Tibial artery (tissue), 4 donors: Measurements from ENCODE around the gene TEAD1.

Source experiments
- DNase-seq, 2 donors: peaks; one replicate each; pipeline ENCODE4 v3.0.0-alpha.2; 2019
- H3K27ac ChIP-seq, 2 donors: fragments of 200-600 bp; sonication (generic) in 1 of 2; 1 replicate in 1 of 2; 2 replicates in 1 of 2; pipeline ENCODE4 v1.5.1; 2018 to 2019; ENCODE audit warnings: mild to moderate bottlenecking in 1 of 2
- H3K27me3 ChIP-seq, 2 donors: fragments of 200-600 bp; sonication (generic) in 1 of 2; one replicate each; pipeline versions ENCODE4 v1.5.1 to v1.6.0; 2016 to 2019
- H3K36me3 ChIP-seq, 3 donors: fragments of 200-600 bp; sonication (generic) in 2 of 3; one replicate each; pipeline ENCODE4 v1.5.1; 2016 to 2019; ENCODE audit warnings: mild to moderate bottlenecking in 2 of 3
- H3K4me1 ChIP-seq, 4 donors: fragments of 200-600 bp; sonication (generic) in 2 of 4; 1 replicate in 3 of 4; 2 replicates in 1 of 4; pipeline ENCODE4 v1.5.1; 2016 to 2019
- H3K4me3 ChIP-seq, 2 donors: fragments of 200-600 bp; sonication (generic) in 1 of 2; 1 replicate in 1 of 2; 2 replicates in 1 of 2; pipeline ENCODE4 v1.5.1; 2018 to 2019; ENCODE audit warnings: mild to moderate bottlenecking in 2 of 2
- H3K9me3 ChIP-seq, 3 donors: fragments of 200-600 bp; sonication (generic) in 1 of 3; one replicate each; pipeline ENCODE4 v1.5.1; 2016 to 2019
- intact Hi-C: fragments of 100-400 bp; cut with DNase I; formaldehyde crosslinking; loops from one replicate; pipeline ENCODE4 v1.15.0; 2023; ENCODE audit warnings: low total_unique reads
- TF ChIP-seq, protein P1 (sequence below), 2 experiments: fragments of 200-600 bp in 1 of 2; fragments of 450-650 bp in 1 of 2; IDR thresholded peaks; one replicate each; pipeline ENCODE4 v1.5.1; 2017 to 2019; ENCODE audit warnings: antibody characterized with exemption in 2 of 2, mild to moderate bottlenecking in 1 of 2, moderate library complexity in 1 of 2

Gene TEAD1

DNA sequence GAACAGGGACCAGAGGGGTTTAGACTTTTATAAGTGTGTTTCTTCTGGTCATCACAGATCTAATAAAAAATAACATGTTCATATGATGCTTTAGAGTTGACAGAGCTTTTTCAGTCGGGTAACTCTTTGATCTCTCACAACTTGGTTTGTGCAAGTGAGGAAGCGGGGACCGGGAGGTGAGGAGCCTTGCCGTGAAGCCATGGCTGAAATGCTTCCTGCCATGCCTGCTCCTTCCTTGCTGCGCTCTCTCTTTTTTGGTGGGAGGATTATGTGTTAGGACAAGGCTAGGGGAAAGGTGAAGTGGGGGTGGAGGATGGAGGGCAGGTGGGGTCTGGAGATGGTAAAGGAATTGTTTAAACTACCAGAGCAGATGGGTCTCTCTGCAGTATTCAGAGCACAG, 23.8 kb downstream of the TEAD1 start:
- no peak overlapping the region for H3K4me3 ChIP-seq
- no peaks in the 10 kb centered on the region for H3K36me3 ChIP-seq
- no peaks in the 10 kb centered on the region for H3K9me3 ChIP-seq
- no peak for DNase-seq
- TF ChIP-seq, protein P1, sequence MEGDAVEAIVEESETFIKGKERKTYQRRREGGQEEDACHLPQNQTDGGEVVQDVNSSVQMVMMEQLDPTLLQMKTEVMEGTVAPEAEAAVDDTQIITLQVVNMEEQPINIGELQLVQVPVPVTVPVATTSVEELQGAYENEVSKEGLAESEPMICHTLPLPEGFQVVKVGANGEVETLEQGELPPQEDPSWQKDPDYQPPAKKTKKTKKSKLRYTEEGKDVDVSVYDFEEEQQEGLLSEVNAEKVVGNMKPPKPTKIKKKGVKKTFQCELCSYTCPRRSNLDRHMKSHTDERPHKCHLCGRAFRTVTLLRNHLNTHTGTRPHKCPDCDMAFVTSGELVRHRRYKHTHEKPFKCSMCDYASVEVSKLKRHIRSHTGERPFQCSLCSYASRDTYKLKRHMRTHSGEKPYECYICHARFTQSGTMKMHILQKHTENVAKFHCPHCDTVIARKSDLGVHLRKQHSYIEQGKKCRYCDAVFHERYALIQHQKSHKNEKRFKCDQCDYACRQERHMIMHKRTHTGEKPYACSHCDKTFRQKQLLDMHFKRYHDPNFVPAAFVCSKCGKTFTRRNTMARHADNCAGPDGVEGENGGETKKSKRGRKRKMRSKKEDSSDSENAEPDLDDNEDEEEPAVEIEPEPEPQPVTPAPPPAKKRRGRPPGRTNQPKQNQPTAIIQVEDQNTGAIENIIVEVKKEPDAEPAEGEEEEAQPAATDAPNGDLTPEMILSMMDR (IDR thresholded peaks at IDR 0.05): no peak
- peaks cover 2 to 39% (median 28%) of the 10 kb centered on the region in 4 donors for H3K4me1 ChIP-seq
- intact Hi-C loops: loop anchor here (10.0 kb wide), 1 partner anchor 623 kb away; no protein-coding TSS in a partner anchor
- no peaks in the 10 kb centered on the region for H3K27me3 ChIP-seq
- no peak overlapping the region for H3K27ac ChIP-seq

DNA sequence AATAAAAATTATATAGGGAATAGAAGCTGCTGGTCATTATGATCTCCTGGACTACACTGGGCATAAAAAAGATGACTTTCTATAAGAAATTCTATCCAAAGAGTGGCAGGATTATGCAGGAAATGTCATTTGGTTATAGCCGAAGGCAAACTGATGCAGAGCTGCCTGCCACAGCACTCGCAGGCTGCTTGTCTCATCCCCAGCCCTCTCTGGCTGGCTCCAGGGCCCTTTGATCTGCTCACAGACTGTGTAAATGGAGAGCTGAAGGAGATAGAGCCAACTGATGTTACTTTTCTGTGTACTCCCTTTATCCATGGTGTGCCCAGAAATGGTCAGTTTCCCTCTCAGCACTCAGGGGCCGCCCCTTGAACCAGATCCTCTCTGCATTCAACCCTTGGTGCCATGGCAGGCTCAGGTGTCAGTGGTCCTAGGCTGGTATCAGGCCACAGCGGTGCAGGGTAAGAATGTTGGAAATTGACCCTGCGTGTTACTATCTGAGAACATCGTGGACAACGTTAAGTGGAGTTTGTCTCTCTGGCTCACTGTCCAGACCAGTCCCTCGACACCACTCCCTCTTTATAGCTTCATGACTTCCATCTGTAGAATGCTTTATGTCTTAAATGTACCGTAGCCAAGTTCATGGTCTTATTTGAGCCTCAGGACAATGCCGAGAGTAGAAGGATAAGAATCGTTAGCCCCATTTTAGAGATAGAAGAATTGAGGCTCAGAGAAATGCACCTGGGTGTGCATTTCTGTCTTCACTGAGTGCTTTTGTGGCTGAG, 27.8 kb downstream of the TEAD1 start:
- no peak for DNase-seq
- peaks cover 0 to 29% (median 6%) of the 10 kb centered on the region in 4 donors for H3K4me1 ChIP-seq
- intact Hi-C loops: no loop called here
- no peaks in the 10 kb centered on the region for H3K36me3 ChIP-seq
- TF ChIP-seq, protein P1 (IDR thresholded peaks at IDR 0.05): no peak
- no peaks in the 10 kb centered on the region for H3K9me3 ChIP-seq
- H3K27me3 ChIP-seq: no peaks in the 10 kb centered on the region
- no peak overlapping the region for H3K4me3 ChIP-seq
- no peak overlapping the region for H3K27ac ChIP-seq

DNA sequence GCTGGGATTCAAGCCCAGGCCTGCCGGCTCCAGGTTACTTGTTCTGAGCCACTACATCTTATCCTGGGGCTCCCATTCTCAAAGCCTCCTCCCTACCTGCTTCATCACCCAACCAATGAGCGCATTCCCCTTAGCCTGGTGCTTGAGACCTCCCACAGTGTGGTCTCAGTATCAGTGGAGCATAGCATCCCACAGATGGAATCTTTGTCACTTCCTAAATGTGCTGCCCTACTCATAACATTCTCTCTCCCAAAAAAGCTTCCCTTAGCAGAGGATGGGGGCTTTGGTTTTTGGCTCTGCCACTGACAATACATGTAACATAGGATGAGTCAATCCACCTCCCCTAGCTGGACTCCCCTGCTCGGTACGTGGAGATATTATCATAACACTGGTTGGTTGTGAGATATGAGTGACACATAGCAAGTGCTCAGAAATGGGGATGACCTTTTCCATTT, 28.8 kb downstream of the TEAD1 start:
- DNase-seq: no peak
- H3K9me3 ChIP-seq: no peaks in the 10 kb centered on the region
- no peak overlapping the region for H3K27ac ChIP-seq
- intact Hi-C loops: no loop called here
- H3K4me3 ChIP-seq: no peak overlapping the region
- no peaks in the 10 kb centered on the region for H3K27me3 ChIP-seq
- peaks cover 0 to 39% (median 8%) of the 10 kb centered on the region in 4 donors for H3K4me1 ChIP-seq
- TF ChIP-seq, protein P1 (IDR thresholded peaks at IDR 0.05): no peak
- no peaks in the 10 kb centered on the region for H3K36me3 ChIP-seq

DNA sequence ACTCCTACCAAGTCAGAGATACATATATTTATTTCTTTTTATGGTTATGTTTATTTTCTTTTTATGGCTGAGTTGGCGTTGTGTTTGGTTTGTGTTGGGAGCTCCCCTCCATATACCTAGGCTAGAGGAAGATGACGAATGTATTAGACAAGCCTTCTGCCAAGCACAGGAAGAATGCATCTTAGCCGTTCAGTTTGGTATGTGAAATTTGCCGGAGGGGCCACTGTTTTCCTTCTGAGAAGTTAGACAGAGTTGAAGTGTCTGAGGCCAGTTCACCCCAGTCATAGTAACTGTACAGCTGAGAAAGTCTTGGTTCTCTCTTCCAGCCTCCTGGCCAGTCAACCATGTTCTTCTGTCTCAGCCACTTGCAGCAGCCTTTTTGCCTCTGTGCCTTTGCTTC, 29.8 kb downstream of the TEAD1 start:
- Histone ChIP-seq H3K9me3 (no peaks in the 10 kb centered on the region), H3K4me1 (peaks cover 0 to 40% (median 8%) of the 10 kb centered on the region in 4 donors), H3K36me3 (no peaks in the 10 kb centered on the region), H3K27ac (no peak overlapping the region), H3K4me3 (no peak overlapping the region), H3K27me3 (no peaks in the 10 kb centered on the region)
- no peak for DNase-seq
- intact Hi-C loops: no loop called here
- TF ChIP-seq, protein P1 (IDR thresholded peaks at IDR 0.05): no peak

DNA sequence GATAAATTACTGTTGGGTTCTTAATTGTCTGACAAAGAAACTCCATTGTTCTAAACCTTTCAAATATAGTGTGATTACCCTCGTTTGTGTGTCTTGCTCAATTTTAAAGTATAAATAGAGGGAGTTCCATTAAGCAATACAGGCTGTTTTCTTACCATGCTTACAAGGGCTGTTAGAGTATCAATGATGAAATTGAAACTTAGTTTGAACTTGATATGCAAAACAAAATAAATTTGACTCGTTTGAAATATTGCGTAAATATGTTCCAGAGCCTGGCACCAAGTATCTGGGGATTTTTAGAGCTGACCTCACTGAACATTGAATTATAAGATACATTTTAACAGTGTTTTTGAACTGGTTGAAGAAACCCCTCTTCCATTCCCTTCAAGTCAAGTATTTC, 31.7 kb downstream of the TEAD1 start:
- DNase-seq: no peak
- intact Hi-C loops: no loop called here
- no peaks in the 10 kb centered on the region for H3K36me3 ChIP-seq
- H3K27me3 ChIP-seq: no peaks in the 10 kb centered on the region
- no peak overlapping the region for H3K27ac ChIP-seq
- H3K4me3 ChIP-seq: no peak overlapping the region
- H3K4me1 ChIP-seq: peaks cover 0 to 35% (median 8%) of the 10 kb centered on the region in 4 donors
- TF ChIP-seq, protein P1 (IDR thresholded peaks at IDR 0.05): no peak
- no peaks in the 10 kb centered on the region for H3K9me3 ChIP-seq
